H9 (cell line): ENCODE measurements around the gene FAM81B. TPM values are rescaled to one million over a fixed set of nuclear protein-coding genes. Genes with fewer than 3 reads are reported as not detected.

Source experiments
- DNase-seq: peaks from one replicate; pipeline ENCODE4 v3.0.0-alpha.2; 2017
- H2AFZ ChIP-seq: one replicate; pipeline ENCODE4 v1.6.1; 2013; ENCODE audit warnings: mild to moderate bottlenecking, low read length, control low read depth, moderate library complexity
- H2AK5ac ChIP-seq: 2 replicates; pipeline ENCODE4 v1.6.1; 2013; ENCODE audit warnings: low read length, control low read depth, mixed read lengths; ENCODE audit not compliant: insufficient read length
- H2BK120ac ChIP-seq: one replicate; pipeline ENCODE4 v1.6.1; 2013; ENCODE audit warnings: low read depth, mild to moderate bottlenecking, low read length, control low read depth, inconsistent platforms; ENCODE audit not compliant: poor library complexity, severe bottlenecking
- H2BK12ac ChIP-seq: 2 replicates; pipeline ENCODE4 v1.6.1; 2013; ENCODE audit warnings: low read length, control low read depth, mixed read lengths, low read depth; ENCODE audit not compliant: insufficient read length
- H2BK15ac ChIP-seq: 2 replicates; pipeline ENCODE4 v1.6.1; 2013; ENCODE audit warnings: low read depth, low read length, control low read depth
- H2BK20ac ChIP-seq: one replicate; pipeline ENCODE4 v1.6.1; 2013; ENCODE audit warnings: low read depth, mild to moderate bottlenecking, low read length, control low read depth, inconsistent platforms; ENCODE audit not compliant: poor library complexity, severe bottlenecking
- H2BK5ac ChIP-seq: 2 replicates; pipeline ENCODE4 v1.6.1; 2013; ENCODE audit warnings: low read length, control low read depth, mixed read lengths; ENCODE audit not compliant: insufficient read length
- H3K14ac ChIP-seq: 2 replicates; pipeline ENCODE4 v1.6.1; 2013; ENCODE audit warnings: low read length, control low read depth; ENCODE audit not compliant: insufficient read depth
- H3K18ac ChIP-seq: 2 replicates; pipeline ENCODE4 v1.6.1; 2013; ENCODE audit warnings: low read depth, mild to moderate bottlenecking, mixed read lengths, low read length, control low read depth; ENCODE audit not compliant: insufficient read length
- H3K23ac ChIP-seq: 2 replicates; pipeline ENCODE4 v1.6.1; 2013; ENCODE audit warnings: low read length, control low read depth, mixed read lengths, low read depth; ENCODE audit not compliant: insufficient read length
- H3K23me2 ChIP-seq: 2 replicates; pipeline ENCODE4 v1.6.1; 2013; ENCODE audit warnings: low read depth, mild to moderate bottlenecking, mixed read lengths, low read length, control low read depth; ENCODE audit not compliant: insufficient read length, poor library complexity, severe bottlenecking
- H3K27ac ChIP-seq: 2 replicates; pipeline ENCODE4 v1.5.1; 2013; ENCODE audit warnings: low read length, control low read depth, mixed read lengths, low read depth; ENCODE audit not compliant: insufficient read length
- H3K27me3 ChIP-seq: 2 replicates; pipeline ENCODE4 v1.6.1; 2013; ENCODE audit warnings: low read length, control low read depth, inconsistent platforms; ENCODE audit not compliant: insufficient read depth
- H3K4ac ChIP-seq: 2 replicates; pipeline ENCODE4 v1.6.1; 2013; ENCODE audit warnings: low read depth, mild to moderate bottlenecking, control low read depth, inconsistent platforms, low read length, moderate library complexity
- H3K4me1 ChIP-seq: 2 replicates; pipeline ENCODE4 v1.6.1; 2013; ENCODE audit warnings: low read length, control low read depth, inconsistent platforms; ENCODE audit not compliant: insufficient read depth
- H3K4me2 ChIP-seq: 2 replicates; pipeline ENCODE4 v1.6.1; 2013; ENCODE audit warnings: low read length, control low read depth, mixed read lengths; ENCODE audit not compliant: insufficient read length, insufficient read depth
- H3K56ac ChIP-seq: 2 replicates; pipeline ENCODE4 v1.6.1; 2013; ENCODE audit warnings: low read depth, mild to moderate bottlenecking, mixed read lengths, low read length, control low read depth; ENCODE audit not compliant: insufficient read length
- H3K79me1 ChIP-seq: 2 replicates; pipeline ENCODE4 v1.6.1; 2013; ENCODE audit warnings: low read depth, mild to moderate bottlenecking, moderate library complexity, low read length, control low read depth, inconsistent platforms; ENCODE audit not compliant: insufficient read depth, poor library complexity, severe bottlenecking
- H3K79me2 ChIP-seq: 2 replicates; pipeline ENCODE4 v1.6.1; 2013; ENCODE audit warnings: low read length, control low read depth, inconsistent platforms; ENCODE audit not compliant: insufficient read depth
- H3K9ac ChIP-seq: 2 replicates; pipeline ENCODE4 v1.6.1; 2013; ENCODE audit warnings: low read length, control low read depth, mixed read lengths; ENCODE audit not compliant: insufficient read length; ENCODE audit errors: extremely low read depth
- H3K9me3 ChIP-seq: one replicate; pipeline ENCODE4 v1.6.1; 2013; ENCODE audit warnings: low read depth, low read length, inconsistent platforms; ENCODE audit not compliant: control insufficient read depth
- H3T11ph ChIP-seq: one replicate; pipeline ENCODE4 v1.6.1; 2013; ENCODE audit warnings: mild to moderate bottlenecking, low read length, control low read depth, inconsistent platforms
- H4K20me1 ChIP-seq: one replicate; pipeline ENCODE4 v1.6.1; 2013; ENCODE audit not compliant: control insufficient read depth, insufficient read length, insufficient read depth
- H4K5ac ChIP-seq: 2 replicates; pipeline ENCODE4 v1.6.1; 2013; ENCODE audit warnings: low read depth, mild to moderate bottlenecking, mixed read lengths, low read length, control low read depth; ENCODE audit not compliant: insufficient read length
- H4K8ac ChIP-seq: replicated peaks from 2 replicates; pipeline ENCODE4 v1.6.1; 2013; ENCODE audit warnings: low read length, control low read depth, mixed read lengths, low read depth; ENCODE audit not compliant: insufficient read length
- H4K91ac ChIP-seq: 2 replicates; pipeline ENCODE4 v1.6.1; 2013; ENCODE audit warnings: low read depth, mild to moderate bottlenecking, moderate library complexity, mixed read lengths, low read length, control low read depth; ENCODE audit not compliant: insufficient read length
- H3K27ac Mint-ChIP-seq, 3 experiments: 2 replicates in 2 of 3; 3 replicates in 1 of 3; pipeline ENCODE4 v1.8.0; 2020 to 2021; ENCODE audit warnings: mixed read lengths in 3 of 3, mild to moderate bottlenecking in 1 of 3, moderate library complexity in 1 of 3
- H3K27me3 Mint-ChIP-seq: 2 replicates; pipeline ENCODE4 v1.8.0; 2021; ENCODE audit warnings: low read depth, mild to moderate bottlenecking, moderate library complexity, mixed read lengths
- H3K36me3 Mint-ChIP-seq, 3 experiments: 2 replicates in 2 of 3; 3 replicates in 1 of 3; pipeline ENCODE4 v1.8.0; 2020 to 2021; ENCODE audit warnings: low read depth in 3 of 3, mixed read lengths in 3 of 3; ENCODE audit not compliant: insufficient read depth in 1 of 3
- H3K4me1 Mint-ChIP-seq, 2 experiments: 2 replicates each; pipeline ENCODE4 v1.8.0; 2020; ENCODE audit warnings: mixed read lengths in 2 of 2
- H3K4me3 Mint-ChIP-seq, 2 experiments: 2 replicates in 1 of 2; 3 replicates in 1 of 2; pipeline ENCODE4 v1.8.0; 2020 to 2021; ENCODE audit warnings: mild to moderate bottlenecking in 2 of 2, mixed read lengths in 2 of 2, moderate library complexity in 1 of 2
- H3K9me3 Mint-ChIP-seq, 2 experiments: 2 replicates in 1 of 2; 3 replicates in 1 of 2; pipeline ENCODE4 v1.8.0; 2020; ENCODE audit warnings: mild to moderate bottlenecking in 2 of 2, mixed read lengths in 2 of 2, moderate library complexity in 1 of 2
- WGBS: extraction: QIAGEN DNeasy Blood & Tissue Kit; methylation state at CpG from one replicate; pipeline ENCODE4 v1.1.7; 2013; ENCODE audit warnings: missing lambda C conversion rate, low lambda C conversion rate, mixed read lengths; ENCODE audit not compliant: insufficient read length; ENCODE audit errors: extremely low coverage; 5-methylcytosine and 5-hydroxymethylcytosine counted together
- total RNA-seq: library from RNA; stranded (reverse); gene quantifications from 2 replicates; pipeline ENCODE4 v1.2.1, GENCODE V29; 2021
- TF ChIP-seq, protein P1 (sequence below): fragments of 200-600 bp; sonication (generic); conservative IDR thresholded peaks from 3 replicates; pipeline ENCODE4 v1.8.0; 2021; ENCODE audit warnings: antibody characterized with exemption, mild to moderate bottlenecking

Gene FAM81B
- total RNA-seq, 1 experiment from 2014 or later: not detected

DNA sequence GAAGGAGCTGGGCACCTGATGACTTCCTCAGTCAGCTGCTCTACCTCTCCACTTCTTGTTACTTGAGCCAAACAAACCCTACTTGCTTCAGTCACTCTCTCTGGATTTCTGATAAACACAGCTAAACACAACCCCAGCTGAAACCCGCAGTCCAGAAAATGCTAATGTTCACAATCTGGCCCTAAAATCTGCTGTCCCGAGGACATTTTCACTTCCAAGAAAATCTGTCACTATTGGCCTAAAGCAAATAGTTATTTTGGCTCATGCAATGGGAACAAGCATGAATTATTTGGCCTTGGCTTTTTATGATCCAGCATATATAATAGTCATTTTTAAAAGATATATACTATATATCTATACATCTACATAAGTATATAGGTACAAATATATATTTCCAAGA lies 19.1 kb downstream of the FAM81B start:
- Histone ChIP-seq H3K4me1 (no peaks in the 10 kb centered on the region), H3K27ac (no peak overlapping the region), H2BK15ac (no peak overlapping the region), H4K91ac (no peak overlapping the region), H2AK5ac (no peak overlapping the region), H3K79me1 (no peaks in the 10 kb centered on the region), H2BK5ac (no peak overlapping the region), H3T11ph (no peak overlapping the region), H3K27me3 (no peaks in the 10 kb centered on the region), H3K56ac (no peak overlapping the region), H3K18ac (no peak overlapping the region), H3K4me2 (no peak overlapping the region), H3K14ac (no peak overlapping the region), H3K79me2 (no peaks in the 10 kb centered on the region), H4K20me1 (no peaks in the 10 kb centered on the region), H3K23me2 (no peaks in the 10 kb centered on the region), H2BK120ac (no peak overlapping the region), H2AFZ (no peak overlapping the region), H2BK12ac (no peak overlapping the region), H4K8ac (no peak overlapping the region), H3K9me3 (no peaks in the 10 kb centered on the region), H3K4ac (no peak overlapping the region), H3K23ac (no peak overlapping the region), H3K9ac (no peak overlapping the region), H4K5ac (no peak overlapping the region), H2BK20ac (no peak overlapping the region)
- TF ChIP-seq, protein P1, sequence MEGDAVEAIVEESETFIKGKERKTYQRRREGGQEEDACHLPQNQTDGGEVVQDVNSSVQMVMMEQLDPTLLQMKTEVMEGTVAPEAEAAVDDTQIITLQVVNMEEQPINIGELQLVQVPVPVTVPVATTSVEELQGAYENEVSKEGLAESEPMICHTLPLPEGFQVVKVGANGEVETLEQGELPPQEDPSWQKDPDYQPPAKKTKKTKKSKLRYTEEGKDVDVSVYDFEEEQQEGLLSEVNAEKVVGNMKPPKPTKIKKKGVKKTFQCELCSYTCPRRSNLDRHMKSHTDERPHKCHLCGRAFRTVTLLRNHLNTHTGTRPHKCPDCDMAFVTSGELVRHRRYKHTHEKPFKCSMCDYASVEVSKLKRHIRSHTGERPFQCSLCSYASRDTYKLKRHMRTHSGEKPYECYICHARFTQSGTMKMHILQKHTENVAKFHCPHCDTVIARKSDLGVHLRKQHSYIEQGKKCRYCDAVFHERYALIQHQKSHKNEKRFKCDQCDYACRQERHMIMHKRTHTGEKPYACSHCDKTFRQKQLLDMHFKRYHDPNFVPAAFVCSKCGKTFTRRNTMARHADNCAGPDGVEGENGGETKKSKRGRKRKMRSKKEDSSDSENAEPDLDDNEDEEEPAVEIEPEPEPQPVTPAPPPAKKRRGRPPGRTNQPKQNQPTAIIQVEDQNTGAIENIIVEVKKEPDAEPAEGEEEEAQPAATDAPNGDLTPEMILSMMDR: no peak
- no CpG with 5 or more reads among the region's 2 CpGs for WGBS
- Mint-ChIP-seq H3K36me3 (peaks cover 0 to 3% (median 2%) of the 10 kb centered on the region in 3 experiments; a peak in 1 of 7 replicates), H3K4me1 (no peaks in the 10 kb centered on the region), H3K27me3 (no peaks in the 10 kb centered on the region), H3K4me3 (no peak overlapping the region), H3K9me3 (no peaks in the 10 kb centered on the region; a peak in 2 of 5 replicates), H3K27ac (no peak overlapping the region; a peak in 1 of 7 replicates)
- DNase-seq: no peak
